ENCODE results near the gene LPGAT1. TPM values are rescaled to one million over a fixed set of nuclear protein-coding genes. Genes with fewer than 3 reads are reported as not detected.

The LPGAT1 gene, protein sequence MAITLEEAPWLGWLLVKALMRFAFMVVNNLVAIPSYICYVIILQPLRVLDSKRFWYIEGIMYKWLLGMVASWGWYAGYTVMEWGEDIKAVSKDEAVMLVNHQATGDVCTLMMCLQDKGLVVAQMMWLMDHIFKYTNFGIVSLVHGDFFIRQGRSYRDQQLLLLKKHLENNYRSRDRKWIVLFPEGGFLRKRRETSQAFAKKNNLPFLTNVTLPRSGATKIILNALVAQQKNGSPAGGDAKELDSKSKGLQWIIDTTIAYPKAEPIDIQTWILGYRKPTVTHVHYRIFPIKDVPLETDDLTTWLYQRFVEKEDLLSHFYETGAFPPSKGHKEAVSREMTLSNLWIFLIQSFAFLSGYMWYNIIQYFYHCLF
- polyA plus RNA-seq (2011; rRNA removed) (14.2 and 16.5 TPM in 2 replicates), polyA minus RNA-seq (2011; rRNA and poly(A)+ RNA removed) (13.2 and 20.6 TPM in 2 replicates)

DNA sequence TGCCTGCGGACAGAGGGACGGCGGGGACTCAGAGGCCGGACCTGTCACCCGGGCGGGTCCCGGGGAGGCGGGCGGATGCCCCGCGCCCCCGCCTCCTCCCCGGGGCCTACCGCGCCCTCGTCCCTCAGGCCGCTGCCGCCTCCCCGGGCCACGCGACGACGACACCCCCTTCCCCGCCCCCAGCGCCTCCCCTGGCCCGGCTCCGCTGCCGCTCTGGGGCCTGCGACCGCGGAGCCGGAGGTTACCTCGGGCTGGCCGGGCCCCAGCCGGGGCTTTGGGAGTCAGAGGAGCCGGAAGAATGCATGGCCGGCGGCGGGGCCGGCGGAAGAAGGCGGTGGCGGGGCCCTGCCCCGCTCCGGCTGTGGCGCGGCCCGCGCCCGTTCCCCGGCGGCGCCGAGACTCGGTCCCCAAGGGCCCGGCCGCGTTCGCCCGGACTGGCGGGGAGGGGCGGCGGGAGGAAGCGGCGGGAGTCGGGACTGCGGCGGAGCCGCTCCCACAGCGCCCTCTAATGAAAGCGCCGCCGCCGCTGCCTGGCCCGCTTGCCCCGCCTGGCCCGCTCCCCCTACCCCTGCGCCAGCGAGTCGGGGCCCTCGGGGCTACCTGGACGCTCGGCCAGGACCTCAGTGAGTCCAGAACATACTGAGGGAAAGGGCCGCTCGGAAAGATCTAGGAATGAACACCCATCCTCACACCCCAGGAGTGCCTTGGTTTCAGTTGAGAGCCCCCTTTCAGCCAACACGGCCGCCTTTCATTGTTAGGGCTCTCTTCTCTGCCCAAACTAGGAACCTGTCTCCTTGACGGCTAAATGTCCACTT lies at the start of gene LPGAT1:
LPGAT1 (minus strand) TSS at position 436 of the 815 bp plus-strand sequence. CDS start 1,467 bp downstream, outside the sequence.
- peaks cover 3% of the 10 kb centered on the region for H3K27me3 ChIP-seq (ENCODE audit: control insufficient read depth, insufficient read depth, low read length)
- TF ChIP-seq, protein P1, sequence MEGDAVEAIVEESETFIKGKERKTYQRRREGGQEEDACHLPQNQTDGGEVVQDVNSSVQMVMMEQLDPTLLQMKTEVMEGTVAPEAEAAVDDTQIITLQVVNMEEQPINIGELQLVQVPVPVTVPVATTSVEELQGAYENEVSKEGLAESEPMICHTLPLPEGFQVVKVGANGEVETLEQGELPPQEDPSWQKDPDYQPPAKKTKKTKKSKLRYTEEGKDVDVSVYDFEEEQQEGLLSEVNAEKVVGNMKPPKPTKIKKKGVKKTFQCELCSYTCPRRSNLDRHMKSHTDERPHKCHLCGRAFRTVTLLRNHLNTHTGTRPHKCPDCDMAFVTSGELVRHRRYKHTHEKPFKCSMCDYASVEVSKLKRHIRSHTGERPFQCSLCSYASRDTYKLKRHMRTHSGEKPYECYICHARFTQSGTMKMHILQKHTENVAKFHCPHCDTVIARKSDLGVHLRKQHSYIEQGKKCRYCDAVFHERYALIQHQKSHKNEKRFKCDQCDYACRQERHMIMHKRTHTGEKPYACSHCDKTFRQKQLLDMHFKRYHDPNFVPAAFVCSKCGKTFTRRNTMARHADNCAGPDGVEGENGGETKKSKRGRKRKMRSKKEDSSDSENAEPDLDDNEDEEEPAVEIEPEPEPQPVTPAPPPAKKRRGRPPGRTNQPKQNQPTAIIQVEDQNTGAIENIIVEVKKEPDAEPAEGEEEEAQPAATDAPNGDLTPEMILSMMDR (IDR thresholded peaks at IDR 0.05; ENCODE audit: low read depth, low read length) = peak; percentile 50
- POLR2A ChIA-PET = no interaction called here
- no peak for DNase-seq (ENCODE audit: low read depth, low spot score)
- H3K4me3 ChIP-seq (ENCODE audit: low read depth, low read length) = peak within 1 kb of the TSS; percentile 69
- no peak within 1 kb of the TSS for H3K27ac ChIP-seq (ENCODE audit: low read depth, low read length)
- CTCF ChIA-PET = interaction anchor here (1.0 to 5.8 kb wide), 3 partner anchors 58 to 150 kb away, joined by 3 to 29 read pairs (median 5); no protein-coding TSS in a partner anchor
- no peaks in the 10 kb centered on the region for H3K9me3 ChIP-seq (ENCODE audit: control insufficient read depth, insufficient read depth, low read length)

DNA sequence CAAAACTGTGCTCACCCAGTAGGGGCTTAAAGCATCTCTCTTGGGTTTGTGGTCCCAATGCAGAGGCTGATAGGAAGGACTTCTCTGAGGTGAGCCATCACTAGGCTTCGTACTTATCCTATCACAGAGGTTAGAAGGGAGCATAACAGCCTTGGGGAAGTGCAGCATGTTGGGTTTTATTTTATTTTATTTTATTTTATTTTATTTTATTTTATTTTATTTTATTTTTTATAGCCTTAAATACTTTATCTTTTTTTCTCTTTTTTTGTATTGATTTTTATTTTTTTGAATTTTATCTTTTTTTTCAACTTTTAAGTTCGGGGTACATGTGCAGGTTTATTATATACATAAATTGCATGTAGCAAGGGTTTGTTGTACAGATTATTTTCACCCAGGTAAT lies 48.9 kb upstream of the LPGAT1 start:
- POLR2A ChIA-PET = no interaction called here
- DNase-seq (ENCODE audit: low read depth, low spot score) = no peak
- TF ChIP-seq, protein P1 (IDR thresholded peaks at IDR 0.05; ENCODE audit: low read depth, low read length) = no peak

DNA sequence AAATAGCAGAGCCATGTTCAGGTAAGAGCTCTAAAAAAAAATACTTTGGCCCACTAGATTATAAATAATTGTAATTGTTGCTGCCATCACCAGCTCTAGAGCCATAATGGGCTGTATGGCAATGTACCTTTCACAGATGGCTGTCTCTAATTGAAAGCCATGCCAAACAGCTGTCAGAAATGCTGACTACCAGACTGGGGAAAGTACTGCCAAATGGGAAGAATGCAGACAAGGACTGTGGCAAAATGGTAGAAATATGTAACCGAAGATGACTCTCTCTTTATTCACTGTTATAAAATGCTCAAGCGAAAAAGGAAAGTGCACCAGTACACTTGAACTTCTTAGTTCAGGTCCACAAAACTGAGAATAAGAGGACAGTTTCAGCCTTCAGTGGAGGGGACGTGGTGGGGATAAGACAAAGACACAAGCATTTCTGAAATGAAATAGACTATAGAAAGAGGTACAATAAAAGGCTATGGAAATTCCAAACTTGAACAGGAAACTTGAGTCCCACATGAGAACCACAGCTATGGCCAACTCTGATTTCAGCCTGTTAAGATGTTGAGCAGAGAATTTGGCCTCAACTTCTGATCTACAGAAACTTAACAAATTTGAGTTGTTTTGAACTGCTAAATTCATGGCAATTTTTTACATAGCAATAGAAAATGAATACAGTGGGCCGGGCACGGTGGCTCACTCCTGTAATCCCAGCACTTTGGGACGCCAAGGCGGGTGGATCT lies 46.5 kb upstream of the LPGAT1 start:
- H3K27me3 ChIP-seq (ENCODE audit: control insufficient read depth, insufficient read depth, low read length) = peaks cover 9% of the 10 kb centered on the region
- ChIA-PET POLR2A (no interaction called here), CTCF (interaction anchor here (1.5 kb wide), 1 partner anchor 158 kb away, joined by 4 read pairs; the partner anchor contains the start of genes DTL and INTS7)
- no peak overlapping the region for H3K27ac ChIP-seq (ENCODE audit: low read depth, low read length)
- DNase-seq (ENCODE audit: low read depth, low spot score) = no peak
- TF ChIP-seq, protein P1 (IDR thresholded peaks at IDR 0.05; ENCODE audit: low read depth, low read length) = no peak
- H3K4me3 ChIP-seq (ENCODE audit: low read depth, low read length) = no peak overlapping the region
- peaks cover 5% of the 10 kb centered on the region; the same call in 1 of the 2 replicates for H3K9me3 ChIP-seq (ENCODE audit: control insufficient read depth, insufficient read depth, low read length)

More for the DNA sequence above, 48.9 kb upstream of the LPGAT1 start:
- peaks cover 3% of the 10 kb centered on the region for H3K27me3 ChIP-seq (ENCODE audit: control insufficient read depth, insufficient read depth, low read length)
- H3K4me3 ChIP-seq (ENCODE audit: low read depth, low read length) = no peak overlapping the region
- peaks cover 3% of the 10 kb centered on the region; the same call in 1 of the 2 replicates for H3K9me3 ChIP-seq (ENCODE audit: control insufficient read depth, insufficient read depth, low read length)
- CTCF ChIA-PET = no interaction called here
- H3K27ac ChIP-seq (ENCODE audit: low read depth, low read length) = no peak overlapping the region

DNA sequence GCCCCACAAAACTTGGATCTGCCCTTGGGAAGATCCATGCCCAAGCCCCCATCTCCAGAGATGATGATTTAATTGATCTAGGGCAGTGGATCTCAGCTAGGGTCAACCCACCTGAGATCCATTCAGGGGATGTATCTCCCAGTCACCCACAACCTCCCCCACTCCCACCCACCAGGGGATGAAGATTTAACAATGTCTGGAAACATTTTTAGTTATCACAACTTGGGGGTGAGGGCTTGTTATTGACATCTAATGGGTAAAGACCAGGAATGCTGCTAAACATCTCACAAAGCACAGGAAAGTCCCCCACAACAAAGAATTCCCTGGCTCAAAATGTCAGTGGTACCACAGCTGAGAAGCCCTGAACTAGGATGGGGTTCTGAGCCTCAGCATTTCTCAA lies 45.0 kb upstream of the LPGAT1 start:
- CTCF ChIA-PET = interaction anchor here (1.1 kb wide), 1 partner anchor 160 kb away, joined by 3 read pairs; the partner anchor contains the start of genes DTL and INTS7
- no peak for DNase-seq (ENCODE audit: low read depth, low spot score)
- peaks cover 9% of the 10 kb centered on the region for H3K27me3 ChIP-seq (ENCODE audit: control insufficient read depth, insufficient read depth, low read length)
- POLR2A ChIA-PET = no interaction called here
- H3K9me3 ChIP-seq (ENCODE audit: control insufficient read depth, insufficient read depth, low read length) = peaks cover 5% of the 10 kb centered on the region; the same call in 1 of the 2 replicates
- H3K4me3 ChIP-seq (ENCODE audit: low read depth, low read length) = no peak overlapping the region
- TF ChIP-seq, protein P1 (IDR thresholded peaks at IDR 0.05; ENCODE audit: low read depth, low read length) = no peak
- no peak overlapping the region for H3K27ac ChIP-seq (ENCODE audit: low read depth, low read length)
